ENCODE measurements around the gene ST8SIA4.

- TF ChIP-seq CTCF (IDR thresholded peaks at IDR 0.05), result no peak
- no peak for TF ChIP-seq POLR2A (IDR thresholded peaks at IDR 0.05)
Observed at GRCh38 chr5:100777680-100778300, 125.3 kb downstream of the ST8SIA4 start.
